PC-3 (cell line): ENCODE data around the gene RAP1GAP.

Source experiments
- CTCF ChIP-seq: fragments of 300-600 bp; sonication (generic); conservative IDR thresholded peaks from 2 replicates; pipeline ENCODE4 v1.5.1; 2017; ENCODE audit warnings: antibody characterized with exemption, low read depth, mild to moderate bottlenecking, low read length
- EZH2 ChIP-seq: fragments of 300-600 bp; sonication (generic); IDR thresholded peaks from one replicate; pipeline ENCODE4 v1.6.1; 2017; ENCODE audit warnings: antibody characterized with exemption, mild to moderate bottlenecking, low read length; ENCODE audit not compliant: unreplicated experiment

DNA sequence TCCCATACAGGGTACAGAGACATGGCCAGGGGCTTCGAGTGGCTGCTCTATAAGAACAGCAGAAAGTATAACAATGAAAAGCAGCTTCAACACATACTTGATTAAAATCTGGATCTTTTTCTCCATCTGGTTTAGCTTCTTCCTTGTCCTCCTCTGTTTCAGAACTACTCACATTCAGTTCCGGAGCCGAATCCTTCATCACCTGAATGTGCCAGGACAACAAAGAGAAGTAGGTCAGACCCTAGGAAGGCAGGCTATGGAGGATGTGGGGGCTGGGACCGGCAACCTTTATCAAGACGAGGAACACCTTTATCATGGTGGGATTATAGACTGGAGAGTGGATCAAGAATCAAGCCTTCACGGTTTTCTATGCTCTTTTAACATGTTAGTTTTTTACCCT lies 32.2 kb upstream of the RAP1GAP start:
- TF ChIP-seq CTCF: no peak
- TF ChIP-seq EZH2: no peak
